Gastroesophageal sphincter (tissue), 3 donors: ENCODE data around the gene COL6A1.

Experiments used
- CTCF ChIP-seq, 4 experiments: fragments of 200-600 bp in 2 of 4; fragments of 450-650 bp in 2 of 4; sonication (generic) in 1 of 4; IDR thresholded peaks; one replicate each; pipeline ENCODE4 v1.5.1; 2017 to 2019; ENCODE audit warnings: antibody characterized with exemption in 4 of 4, mild to moderate bottlenecking in 2 of 4, moderate library complexity in 2 of 4
- EP300 ChIP-seq: sonication (generic); formaldehyde crosslinking; IDR thresholded peaks from one replicate; pipeline ENCODE4 v1.6.1; 2017; ENCODE audit warnings: antibody characterized with exemption, mild to moderate bottlenecking
- POLR2A ChIP-seq, 2 donors: fragments of 450-650 bp; IDR thresholded peaks; one replicate each; pipeline ENCODE4 v1.6.1; 2017; ENCODE audit warnings: antibody characterized with exemption in 2 of 2, mild to moderate bottlenecking in 2 of 2, moderate library complexity in 1 of 2
- POLR2AphosphoS5 ChIP-seq: sonication (generic); formaldehyde crosslinking; IDR thresholded peaks from one replicate; pipeline ENCODE4 v1.6.1; 2017; ENCODE audit warnings: antibody characterized with exemption

GRCh38 chr21:45999581-46000181 is 18.1 kb downstream of the COL6A1 start:
- TF ChIP-seq CTCF (IDR thresholded peaks at IDR 0.05) (no peak), POLR2A (IDR thresholded peaks at IDR 0.05) (no peak), POLR2AphosphoS5 (no peak), EP300 (no peak)
